ENCODE results near the gene CEP19. TPM values are rescaled to one million over a fixed set of nuclear protein-coding genes. Genes with fewer than 3 reads are reported as not detected.

CEP19 gene
- total RNA-seq, 1 donor from 2014 or later = 2.2 TPM

- peak within 1 kb of the TSS; percentile 90 for H3K4me3 ChIP-seq
- intact Hi-C loops (cut with DNase I) = no loop called here
- TF ChIP-seq CTCF (IDR thresholded peaks at IDR 0.05) = peak; percentile 18
- DNase-seq (peak; percentile 96), ATAC-seq (peak; percentile 98 to 99)
- H3K4me1 ChIP-seq = peaks cover 19% of the 10 kb centered on the region
- no peaks in the 10 kb centered on the region for H3K27me3 ChIP-seq (ENCODE audit: low read depth)
- H3K27ac ChIP-seq = peak within 1 kb of the TSS; percentile 98
- H3K9me3 ChIP-seq = no peaks in the 10 kb centered on the region
- H3K36me3 ChIP-seq = no peaks in the 10 kb centered on the region
Measured at GRCh38 chr3:196739671-196740480, 27.8 kb upstream of the CEP19 start, which contains the start of gene PAK2. TSS of gene PAK2 (plus strand) at chr3:196739857. CDS start at chr3:196782647, 42,790 bp downstream.

GRCh38 chr3:196737655-196738054 lies 25.6 kb upstream of the CEP19 start:
- intact Hi-C loops (cut with DNase I) = no loop called here
- peaks cover 19% of the 10 kb centered on the region for H3K4me1 ChIP-seq
- TF ChIP-seq CTCF (IDR thresholded peaks at IDR 0.05) = no peak

GRCh38 chr3:196736670-196737374 lies 24.8 kb upstream of the CEP19 start:
- no peak for DNase-seq
- H3K27me3 ChIP-seq (ENCODE audit: low read depth) = no peaks in the 10 kb centered on the region
- H3K4me1 ChIP-seq = peaks cover 13% of the 10 kb centered on the region
- intact Hi-C loops (cut with DNase I) = no loop called here
- no peaks in the 10 kb centered on the region for H3K9me3 ChIP-seq
- no peak overlapping the region for H3K27ac ChIP-seq
- TF ChIP-seq CTCF (IDR thresholded peaks at IDR 0.05) = no peak
- no peak for ATAC-seq
- H3K4me3 ChIP-seq = no peak overlapping the region
- H3K36me3 ChIP-seq = no peaks in the 10 kb centered on the region

More at GRCh38 chr3:196737655-196738054, 25.6 kb upstream of the CEP19 start:
- Histone ChIP-seq H3K4me3 (no peak overlapping the region), H3K9me3 (no peaks in the 10 kb centered on the region), H3K27ac (no peak overlapping the region), H3K27me3 (ENCODE audit: low read depth) (no peaks in the 10 kb centered on the region), H3K36me3 (no peaks in the 10 kb centered on the region)
- ATAC-seq (no peak), DNase-seq (no peak)

- H3K36me3 ChIP-seq = peaks cover 6% of the 10 kb centered on the region
- no peak for ATAC-seq
Measured at GRCh38 chr3:196735751-196736150, 23.7 kb upstream of the CEP19 start.

More at GRCh38 chr3:196735751-196736150, 23.7 kb upstream of the CEP19 start:
- Histone ChIP-seq H3K4me1 (peaks cover 6% of the 10 kb centered on the region), H3K27ac (no peak overlapping the region), H3K4me3 (no peak overlapping the region), H3K27me3 (ENCODE audit: low read depth) (no peaks in the 10 kb centered on the region), H3K9me3 (no peaks in the 10 kb centered on the region)
- DNase-seq = no peak
- TF ChIP-seq CTCF (IDR thresholded peaks at IDR 0.05) = no peak
- intact Hi-C loops (cut with DNase I) = no loop called here

Measured in lower lobe of right lung (tissue), 2 donors.